GM12878 (cell line): Measurements from ENCODE around the gene MYCBPAP. TPM values are rescaled to one million over a fixed set of nuclear protein-coding genes. Genes with fewer than 3 reads are reported as not detected.

ENCODE experiments used
- ATAC-seq: fragments of 200-7000 bp; cut with Tn5 transposase; 3 replicates; pipeline ENCODE4 v1.9.1; 2020; ENCODE audit warnings: mild to moderate bottlenecking, moderate library complexity
- BruUV-seq: library from RNA; stranded (reverse); fragments of 400-500 nt; replicated peaks from 2 replicates; lab custom pipeline; 2021; lab: Mats Ljungman, UMichigan
- CTCF ChIA-PET: fragments of 300-600 bp; sonication (Branson Sonifier 250); formaldehyde crosslinking; extraction: SDS; loops from one replicate; lab custom pipeline; 2021; ENCODE audit warnings: inconsistent platforms; lab: Yijun Ruan, JAX
- POLR2A ChIA-PET: fragments of 350-600 bp; formaldehyde crosslinking; extraction: SDS; loops from one replicate; lab custom pipeline; 2021; ENCODE audit warnings: inconsistent platforms; lab: Charles Lee
- RAD21 ChIA-PET: fragments of 300-600 bp; sonication (Branson Sonifier 250); formaldehyde crosslinking; loops from one replicate; lab custom pipeline; 2023; ENCODE audit warnings: antibody characterized with exemption; ENCODE audit not compliant: unreplicated experiment; lab: Charles Lee
- SMC1A ChIA-PET: fragments of 300-600 bp; sonication (Branson Sonifier 250); formaldehyde crosslinking; loops from one replicate; lab custom pipeline; 2023; ENCODE audit not compliant: unreplicated experiment, uncharacterized antibody; lab: Charles Lee
- DNase-seq: peaks from one replicate; pipeline ENCODE4 v3.0.0-alpha.2; 2011; ENCODE audit warnings: low read depth, low spot score
- FAIRE-seq: peaks from 3 replicates; lab custom pipeline; 2011; peaks lifted over from hg19 to GRCh38; lab: Jason Lieb, UNC
- H2AFZ ChIP-seq: 2 replicates; pipeline ENCODE4 v1.6.0; 2011; ENCODE audit warnings: low read depth, low read length, control low read depth; ENCODE audit not compliant: control insufficient read depth
- H3K27ac ChIP-seq: 2 replicates; pipeline ENCODE4 v1.5.1; 2011; ENCODE audit warnings: control low read depth; ENCODE audit not compliant: control insufficient read depth, insufficient read depth
- H3K27me3 ChIP-seq, 2 experiments: replicated peaks in 1 of 2; 2 replicates each; pipeline versions ENCODE4 v1.6.0 to v1.6.1; 2011; ENCODE audit warnings: low read length in 1 of 2; ENCODE audit not compliant: control insufficient read depth in 2 of 2, insufficient read depth in 2 of 2
- H3K36me3 ChIP-seq, 2 experiments: 2 replicates each; pipeline ENCODE4 v1.5.1; 2011; ENCODE audit warnings: low read length in 1 of 2; ENCODE audit not compliant: control insufficient read depth in 2 of 2, insufficient read depth in 2 of 2
- H3K4me1 ChIP-seq: 2 replicates; pipeline ENCODE4 v1.6.1; 2011; ENCODE audit warnings: mild to moderate bottlenecking, low read length, moderate library complexity, mixed read lengths; ENCODE audit not compliant: control insufficient read depth, insufficient read depth
- H3K4me2 ChIP-seq: 2 replicates; pipeline ENCODE4 v1.6.0; 2011; ENCODE audit warnings: control low read depth; ENCODE audit not compliant: control insufficient read depth, insufficient read depth
- H3K4me3 ChIP-seq: fragments of 200-600 bp; sonication (generic); 2 replicates; pipeline ENCODE4 v1.5.1; 2016
- H3K79me2 ChIP-seq: 2 replicates; pipeline ENCODE4 v1.6.0; 2011; ENCODE audit warnings: low read length; ENCODE audit not compliant: control insufficient read depth, insufficient read depth
- H3K9ac ChIP-seq: 2 replicates; pipeline ENCODE4 v1.8.0; 2011; ENCODE audit warnings: low read length, control low read depth, mixed read lengths; ENCODE audit not compliant: control insufficient read depth, insufficient read depth
- H3K9me3 ChIP-seq: replicated peaks from 3 replicates; pipeline ENCODE4 v1.5.1; 2011; ENCODE audit warnings: mild to moderate bottlenecking, low read length; ENCODE audit not compliant: control insufficient read depth, insufficient read depth
- H4K20me1 ChIP-seq: 2 replicates; pipeline ENCODE4 v1.6.0; 2011; ENCODE audit not compliant: control insufficient read depth, insufficient read depth
- EP300 ChIP-seq, 2 experiments: fragments of 150-350 bp in 1 of 2; IDR thresholded peaks; 2 replicates each; pipeline ENCODE4 v1.6.1; 2011 to 2012; ENCODE audit warnings: low read depth in 2 of 2, low read length in 2 of 2, borderline replicate concordance in 1 of 2, improper control_type of control experiment in 1 of 2, inconsistent platforms in 1 of 2; ENCODE audit not compliant: control insufficient read depth in 1 of 2
- MEF2B ChIP-seq: fragments of 450-650 bp; IDR thresholded peaks from 2 replicates; pipeline ENCODE4 v1.6.1; 2018; ENCODE audit warnings: mild to moderate bottlenecking, moderate library complexity; ENCODE audit not compliant: partially characterized antibody, poor library complexity, severe bottlenecking
- MTA2 ChIP-seq: fragments of 450-650 bp; IDR thresholded peaks from 2 replicates; pipeline ENCODE4 v1.6.1; 2016; ENCODE audit warnings: low read depth, mild to moderate bottlenecking, moderate library complexity
- POLR2AphosphoS2 ChIP-seq: IDR thresholded peaks from 2 replicates; pipeline ENCODE4 v1.6.1; 2011; ENCODE audit warnings: low read depth, mild to moderate bottlenecking, low read length, improper control_type of control experiment, moderate library complexity
- RELA ChIP-seq: fragments of 450-650 bp; IDR thresholded peaks from 2 replicates; pipeline ENCODE4 v1.8.0; 2014; ENCODE audit warnings: borderline replicate concordance; ENCODE audit not compliant: partially characterized antibody
- SUPT20H ChIP-seq: IDR thresholded peaks from 2 replicates; pipeline ENCODE4 v1.6.1; 2011; ENCODE audit warnings: low read depth, mild to moderate bottlenecking, low read length, moderate library complexity, borderline replicate concordance; ENCODE audit not compliant: control insufficient read depth
- YY1 ChIP-seq: IDR thresholded peaks from 2 replicates; pipeline ENCODE4 v1.6.1; 2011; ENCODE audit warnings: low read depth, mild to moderate bottlenecking, low read length
- WGBS: methylation state at CpG from one replicate; pipeline ENCODE4 v1.1.6; 2016; ENCODE audit warnings: low lambda C conversion rate; ENCODE audit not compliant: insufficient replicate concordance, insufficient coverage; ENCODE audit errors: missing lambda C conversion rate; 5-methylcytosine and 5-hydroxymethylcytosine counted together
- in situ Hi-C: fragments of 300-500 bp; cut with MboI; formaldehyde crosslinking; loops from 9 replicates; pipeline ENCODE4 v1.14.3; 2018; ENCODE audit warnings: mixed read lengths
- intact Hi-C: fragments of 100-400 bp; cut with micrococcal nuclease; formaldehyde crosslinking; loops from one replicate; pipeline ENCODE4 v1.14.2; 2022; ENCODE audit not compliant: unreplicated experiment
- polyA plus RNA-seq, 11 experiments: library from polyadenylated mRNA; depleted of rRNA in 4 of 11; unstranded in 6 of 11; stranded (reverse) in 5 of 11; fragments of >200 nt; fragmentation: Nextera tagmentation in 4 of 11; fragmentation: Illumina TruSeq in 1 of 11; extraction: Ambion mirVana in 4 of 11; extraction: Trizol in 1 of 11; gene quantifications; 1 replicate in 1 of 11; 2 replicates in 10 of 11; pipeline versions ENCODE4 v1.2.1 to v1.2.3, GENCODE V29; 2011 to 2016; ENCODE audit warnings: inconsistent platforms in 2 of 11, missing spikeins in 2 of 11, low read depth in 1 of 11
- total RNA-seq, 4 experiments: library from RNA; depleted of rRNA in 3 of 4; stranded (reverse); fragments of >200 nt in 3 of 4; fragmentation: Illumina TruSeq in 1 of 4; extraction: Trizol in 1 of 4; gene quantifications; 2 replicates each; pipeline versions ENCODE4 v1.2.1 to v1.2.3, GENCODE V29; 2013 to 2021
- TF ChIP-seq, protein P1 (sequence below): fragments of 450-650 bp; formaldehyde crosslinking; IDR thresholded peaks from 2 replicates; pipeline ENCODE4 v1.5.0; 2022; ENCODE audit warnings: mild to moderate bottlenecking, missing genetic modification characterization
- TF ChIP-seq, protein P2 (sequence below): fragments of 450-650 bp; IDR thresholded peaks from 2 replicates; pipeline ENCODE4 v1.6.1; 2017; ENCODE audit warnings: mild to moderate bottlenecking, moderate library complexity
- TF ChIP-seq, protein P3 (sequence below): fragments of 450-650 bp; IDR thresholded peaks from 2 replicates; pipeline ENCODE4 v1.6.1; 2016; ENCODE audit warnings: mild to moderate bottlenecking

MYCBPAP gene
- total and polyA plus RNA-seq, 10 of the 15 experiments (the other 5 are each of a cell fraction or from before 2014, with no cell fraction given): 0.23 to 2.7 (median 1.5) TPM

DNA sequence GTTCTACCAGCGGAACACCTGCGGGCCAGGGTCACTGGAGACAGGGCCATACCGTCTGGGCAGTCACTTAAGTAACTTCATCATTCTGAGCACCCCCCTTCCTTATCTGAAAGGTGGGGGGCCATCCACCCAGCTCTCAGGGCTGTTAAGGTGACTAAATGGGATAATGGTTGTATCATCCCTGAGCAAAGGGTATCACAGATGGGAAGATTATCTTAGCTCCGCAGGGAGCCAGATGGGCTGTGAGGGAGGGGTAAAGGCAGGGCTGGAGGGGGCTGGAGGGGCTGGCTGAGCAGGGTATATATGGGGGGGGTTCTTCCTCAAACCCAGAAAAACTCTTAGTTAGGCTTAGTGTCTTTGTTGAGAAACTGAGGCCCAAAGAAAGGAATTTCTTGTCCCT, 49.4 kb downstream of the MYCBPAP start:
- Histone ChIP-seq H3K4me1 (peaks cover 14% of the 10 kb centered on the region; the same call in 1 of the 2 replicates), H3K79me2 (no peaks in the 10 kb centered on the region), H3K9me3 (no peaks in the 10 kb centered on the region), H3K27ac (no peak overlapping the region), H2AFZ (no peak overlapping the region), H3K4me3 (no peak overlapping the region), H3K27me3 (peaks cover 16 to 18% of the 10 kb centered on the region in 2 experiments), H3K36me3 (no peaks in the 10 kb centered on the region), H4K20me1 (no peaks in the 10 kb centered on the region), H3K9ac (no peak overlapping the region), H3K4me2 (no peak overlapping the region)
- intact Hi-C loops: no loop called here
- POLR2A ChIA-PET: no interaction called here
- BruUV-seq: no TSS peak
- TF ChIP-seq YY1 (no peak), RELA (no peak), POLR2AphosphoS2 (no peak), MEF2B (no peak), MTA2 (no peak), EP300 (IDR thresholded peaks at IDR 0.05; ENCODE audit: borderline replicate concordance in 1 of 2, control insufficient read depth in 1 of 2, low read depth in 2 of 2, low read length in 2 of 2) (no peak), SUPT20H (no peak)
- TF ChIP-seq, protein P1, sequence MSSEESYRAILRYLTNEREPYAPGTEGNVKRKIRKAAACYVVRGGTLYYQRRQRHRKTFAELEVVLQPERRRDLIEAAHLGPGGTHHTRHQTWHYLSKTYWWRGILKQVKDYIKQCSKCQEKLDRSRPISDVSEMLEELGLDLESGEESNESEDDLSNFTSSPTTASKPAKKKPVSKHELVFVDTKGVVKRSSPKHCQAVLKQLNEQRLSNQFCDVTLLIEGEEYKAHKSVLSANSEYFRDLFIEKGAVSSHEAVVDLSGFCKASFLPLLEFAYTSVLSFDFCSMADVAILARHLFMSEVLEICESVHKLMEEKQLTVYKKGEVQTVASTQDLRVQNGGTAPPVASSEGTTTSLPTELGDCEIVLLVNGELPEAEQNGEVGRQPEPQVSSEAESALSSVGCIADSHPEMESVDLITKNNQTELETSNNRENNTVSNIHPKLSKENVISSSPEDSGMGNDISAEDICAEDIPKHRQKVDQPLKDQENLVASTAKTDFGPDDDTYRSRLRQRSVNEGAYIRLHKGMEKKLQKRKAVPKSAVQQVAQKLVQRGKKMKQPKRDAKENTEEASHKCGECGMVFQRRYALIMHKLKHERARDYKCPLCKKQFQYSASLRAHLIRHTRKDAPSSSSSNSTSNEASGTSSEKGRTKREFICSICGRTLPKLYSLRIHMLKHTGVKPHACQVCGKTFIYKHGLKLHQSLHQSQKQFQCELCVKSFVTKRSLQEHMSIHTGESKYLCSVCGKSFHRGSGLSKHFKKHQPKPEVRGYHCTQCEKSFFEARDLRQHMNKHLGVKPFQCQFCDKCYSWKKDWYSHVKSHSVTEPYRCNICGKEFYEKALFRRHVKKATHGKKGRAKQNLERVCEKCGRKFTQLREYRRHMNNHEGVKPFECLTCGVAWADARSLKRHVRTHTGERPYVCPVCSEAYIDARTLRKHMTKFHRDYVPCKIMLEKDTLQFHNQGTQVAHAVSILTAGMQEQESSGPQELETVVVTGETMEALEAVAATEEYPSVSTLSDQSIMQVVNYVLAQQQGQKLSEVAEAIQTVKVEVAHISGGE: no peak
- TF ChIP-seq, protein P2, sequence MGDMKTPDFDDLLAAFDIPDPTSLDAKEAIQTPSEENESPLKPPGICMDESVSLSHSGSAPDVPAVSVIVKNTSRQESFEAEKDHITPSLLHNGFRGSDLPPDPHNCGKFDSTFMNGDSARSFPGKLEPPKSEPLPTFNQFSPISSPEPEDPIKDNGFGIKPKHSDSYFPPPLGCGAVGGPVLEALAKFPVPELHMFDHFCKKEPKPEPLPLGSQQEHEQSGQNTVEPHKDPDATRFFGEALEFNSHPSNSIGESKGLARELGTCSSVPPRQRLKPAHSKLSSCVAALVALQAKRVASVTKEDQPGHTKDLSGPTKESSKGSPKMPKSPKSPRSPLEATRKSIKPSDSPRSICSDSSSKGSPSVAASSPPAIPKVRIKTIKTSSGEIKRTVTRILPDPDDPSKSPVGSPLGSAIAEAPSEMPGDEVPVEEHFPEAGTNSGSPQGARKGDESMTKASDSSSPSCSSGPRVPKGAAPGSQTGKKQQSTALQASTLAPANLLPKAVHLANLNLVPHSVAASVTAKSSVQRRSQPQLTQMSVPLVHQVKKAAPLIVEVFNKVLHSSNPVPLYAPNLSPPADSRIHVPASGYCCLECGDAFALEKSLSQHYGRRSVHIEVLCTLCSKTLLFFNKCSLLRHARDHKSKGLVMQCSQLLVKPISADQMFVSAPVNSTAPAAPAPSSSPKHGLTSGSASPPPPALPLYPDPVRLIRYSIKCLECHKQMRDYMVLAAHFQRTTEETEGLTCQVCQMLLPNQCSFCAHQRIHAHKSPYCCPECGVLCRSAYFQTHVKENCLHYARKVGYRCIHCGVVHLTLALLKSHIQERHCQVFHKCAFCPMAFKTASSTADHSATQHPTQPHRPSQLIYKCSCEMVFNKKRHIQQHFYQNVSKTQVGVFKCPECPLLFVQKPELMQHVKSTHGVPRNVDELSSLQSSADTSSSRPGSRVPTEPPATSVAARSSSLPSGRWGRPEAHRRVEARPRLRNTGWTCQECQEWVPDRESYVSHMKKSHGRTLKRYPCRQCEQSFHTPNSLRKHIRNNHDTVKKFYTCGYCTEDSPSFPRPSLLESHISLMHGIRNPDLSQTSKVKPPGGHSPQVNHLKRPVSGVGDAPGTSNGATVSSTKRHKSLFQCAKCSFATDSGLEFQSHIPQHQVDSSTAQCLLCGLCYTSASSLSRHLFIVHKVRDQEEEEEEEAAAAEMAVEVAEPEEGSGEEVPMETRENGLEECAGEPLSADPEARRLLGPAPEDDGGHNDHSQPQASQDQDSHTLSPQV: no peak
- TF ChIP-seq, protein P3, sequence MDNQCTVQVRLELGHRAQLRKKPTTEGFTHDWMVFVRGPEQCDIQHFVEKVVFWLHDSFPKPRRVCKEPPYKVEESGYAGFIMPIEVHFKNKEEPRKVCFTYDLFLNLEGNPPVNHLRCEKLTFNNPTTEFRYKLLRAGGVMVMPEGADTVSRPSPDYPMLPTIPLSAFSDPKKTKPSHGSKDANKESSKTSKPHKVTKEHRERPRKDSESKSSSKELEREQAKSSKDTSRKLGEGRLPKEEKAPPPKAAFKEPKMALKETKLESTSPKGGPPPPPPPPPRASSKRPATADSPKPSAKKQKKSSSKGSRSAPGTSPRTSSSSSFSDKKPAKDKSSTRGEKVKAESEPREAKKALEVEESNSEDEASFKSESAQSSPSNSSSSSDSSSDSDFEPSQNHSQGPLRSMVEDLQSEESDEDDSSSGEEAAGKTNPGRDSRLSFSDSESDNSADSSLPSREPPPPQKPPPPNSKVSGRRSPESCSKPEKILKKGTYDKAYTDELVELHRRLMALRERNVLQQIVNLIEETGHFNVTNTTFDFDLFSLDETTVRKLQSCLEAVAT: no peak
- RAD21 ChIA-PET: no interaction called here
- in situ Hi-C loops: no loop called here
- DNase-seq (no peak), FAIRE-seq (no peak), ATAC-seq (no peak)
- CTCF ChIA-PET: no interaction called here
- SMC1A ChIA-PET: no interaction called here
- 86% methylated on average over 4 of the region's 4 CpGs for WGBS
